Right lobe of liver (tissue), 4 donors: Measurements from ENCODE around the gene ERRFI1.

Experiments
- POLR2A ChIP-seq: fragments of 450-650 bp; IDR thresholded peaks from one replicate; pipeline ENCODE4 v1.6.1; 2017; ENCODE audit warnings: antibody characterized with exemption, mild to moderate bottlenecking
- TF ChIP-seq, protein P1 (sequence below), 4 donors: fragments of 200-600 bp in 3 of 4; fragments of 450-650 bp in 1 of 4; IDR thresholded peaks; one replicate each; pipeline versions ENCODE4 v1.5.1 to v1.8.0; 2016 to 2022; ENCODE audit warnings: antibody characterized with exemption in 4 of 4, mild to moderate bottlenecking in 2 of 4
- donor health status: DM: no; HTN: no; CAD: no.
- donor health status: DM: no; HTN: no; CAD: no.
- donor health status: DM: no; HTN: yes; CAD: no.

GRCh38 chr1:8070381-8070811, 44.3 kb upstream of the ERRFI1 start:
- TF ChIP-seq, protein P1, sequence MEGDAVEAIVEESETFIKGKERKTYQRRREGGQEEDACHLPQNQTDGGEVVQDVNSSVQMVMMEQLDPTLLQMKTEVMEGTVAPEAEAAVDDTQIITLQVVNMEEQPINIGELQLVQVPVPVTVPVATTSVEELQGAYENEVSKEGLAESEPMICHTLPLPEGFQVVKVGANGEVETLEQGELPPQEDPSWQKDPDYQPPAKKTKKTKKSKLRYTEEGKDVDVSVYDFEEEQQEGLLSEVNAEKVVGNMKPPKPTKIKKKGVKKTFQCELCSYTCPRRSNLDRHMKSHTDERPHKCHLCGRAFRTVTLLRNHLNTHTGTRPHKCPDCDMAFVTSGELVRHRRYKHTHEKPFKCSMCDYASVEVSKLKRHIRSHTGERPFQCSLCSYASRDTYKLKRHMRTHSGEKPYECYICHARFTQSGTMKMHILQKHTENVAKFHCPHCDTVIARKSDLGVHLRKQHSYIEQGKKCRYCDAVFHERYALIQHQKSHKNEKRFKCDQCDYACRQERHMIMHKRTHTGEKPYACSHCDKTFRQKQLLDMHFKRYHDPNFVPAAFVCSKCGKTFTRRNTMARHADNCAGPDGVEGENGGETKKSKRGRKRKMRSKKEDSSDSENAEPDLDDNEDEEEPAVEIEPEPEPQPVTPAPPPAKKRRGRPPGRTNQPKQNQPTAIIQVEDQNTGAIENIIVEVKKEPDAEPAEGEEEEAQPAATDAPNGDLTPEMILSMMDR (IDR thresholded peaks at IDR 0.05) = no peak
- TF ChIP-seq POLR2A = no peak
